ENCODE results near the gene ADH7. TPM values are rescaled to one million over a fixed set of nuclear protein-coding genes. Genes with fewer than 3 reads are reported as not detected.

ADH7 gene
- total RNA-seq, 3 donors from 2014 or later: not detected

DNA sequence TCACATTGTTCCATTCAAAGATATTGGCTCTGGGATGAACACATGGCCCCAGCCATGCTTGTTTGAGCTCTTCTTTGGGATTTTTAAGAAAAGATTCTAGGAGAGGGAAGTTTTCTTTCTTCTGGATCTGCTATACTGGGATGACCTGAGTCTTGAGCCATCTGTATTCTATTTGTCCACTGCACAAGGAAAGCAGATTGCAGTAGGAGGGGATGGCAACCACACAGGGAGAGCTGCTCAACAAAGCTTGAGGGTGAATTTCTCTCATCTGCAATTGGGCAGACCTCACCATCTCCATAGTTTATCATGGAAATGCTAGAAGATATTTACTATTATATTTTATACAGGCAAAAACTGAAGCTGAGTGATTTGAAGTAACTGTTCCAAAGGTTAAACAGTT is 34.3 kb downstream of the ADH7 start:
- ATAC-seq (no peak), DNase-seq (no peak)
- Histone ChIP-seq H3K4me3 (no peak overlapping the region), H3K9me3 (no peaks in the 10 kb centered on the region), H3K36me3 (ENCODE audit: low read depth) (no peaks in the 10 kb centered on the region), H3K4me1 (ENCODE audit: low read depth) (peaks cover 24% of the 10 kb centered on the region)
- TF ChIP-seq, protein P1, sequence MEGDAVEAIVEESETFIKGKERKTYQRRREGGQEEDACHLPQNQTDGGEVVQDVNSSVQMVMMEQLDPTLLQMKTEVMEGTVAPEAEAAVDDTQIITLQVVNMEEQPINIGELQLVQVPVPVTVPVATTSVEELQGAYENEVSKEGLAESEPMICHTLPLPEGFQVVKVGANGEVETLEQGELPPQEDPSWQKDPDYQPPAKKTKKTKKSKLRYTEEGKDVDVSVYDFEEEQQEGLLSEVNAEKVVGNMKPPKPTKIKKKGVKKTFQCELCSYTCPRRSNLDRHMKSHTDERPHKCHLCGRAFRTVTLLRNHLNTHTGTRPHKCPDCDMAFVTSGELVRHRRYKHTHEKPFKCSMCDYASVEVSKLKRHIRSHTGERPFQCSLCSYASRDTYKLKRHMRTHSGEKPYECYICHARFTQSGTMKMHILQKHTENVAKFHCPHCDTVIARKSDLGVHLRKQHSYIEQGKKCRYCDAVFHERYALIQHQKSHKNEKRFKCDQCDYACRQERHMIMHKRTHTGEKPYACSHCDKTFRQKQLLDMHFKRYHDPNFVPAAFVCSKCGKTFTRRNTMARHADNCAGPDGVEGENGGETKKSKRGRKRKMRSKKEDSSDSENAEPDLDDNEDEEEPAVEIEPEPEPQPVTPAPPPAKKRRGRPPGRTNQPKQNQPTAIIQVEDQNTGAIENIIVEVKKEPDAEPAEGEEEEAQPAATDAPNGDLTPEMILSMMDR (IDR thresholded peaks at IDR 0.05): no peak
- intact Hi-C loops (cut with DNase I, micrococcal nuclease): loop anchor here (10.0 kb wide), 2 partner anchors 276 to 286 kb away; no protein-coding TSS in a partner anchor

GRCh38 chr4:99399017-99399416 is 36.1 kb downstream of the ADH7 start:
- no peak for ATAC-seq

GRCh38 chr4:99395595-99396364 is 39.4 kb downstream of the ADH7 start:
- H3K9me3 ChIP-seq: no peaks in the 10 kb centered on the region
- DNase-seq (no peak), ATAC-seq (peak; percentile 34)
- H3K4me1 ChIP-seq (ENCODE audit: low read depth): no peaks in the 10 kb centered on the region
- no peak overlapping the region for H3K4me3 ChIP-seq
- TF ChIP-seq, protein P1 (IDR thresholded peaks at IDR 0.05): no peak
- intact Hi-C loops (cut with DNase I, micrococcal nuclease): no loop called here
- no peaks in the 10 kb centered on the region for H3K36me3 ChIP-seq (ENCODE audit: low read depth)

More at GRCh38 chr4:99399017-99399416, 36.1 kb downstream of the ADH7 start:
- intact Hi-C loops (cut with DNase I, micrococcal nuclease): no loop called here
- H3K36me3 ChIP-seq (ENCODE audit: low read depth): no peaks in the 10 kb centered on the region
- TF ChIP-seq, protein P1 (IDR thresholded peaks at IDR 0.05): no peak
- H3K4me1 ChIP-seq (ENCODE audit: low read depth): peaks cover 11% of the 10 kb centered on the region
- H3K9me3 ChIP-seq: no peaks in the 10 kb centered on the region
- DNase-seq: no peak
- H3K4me3 ChIP-seq: no peak overlapping the region

DNA sequence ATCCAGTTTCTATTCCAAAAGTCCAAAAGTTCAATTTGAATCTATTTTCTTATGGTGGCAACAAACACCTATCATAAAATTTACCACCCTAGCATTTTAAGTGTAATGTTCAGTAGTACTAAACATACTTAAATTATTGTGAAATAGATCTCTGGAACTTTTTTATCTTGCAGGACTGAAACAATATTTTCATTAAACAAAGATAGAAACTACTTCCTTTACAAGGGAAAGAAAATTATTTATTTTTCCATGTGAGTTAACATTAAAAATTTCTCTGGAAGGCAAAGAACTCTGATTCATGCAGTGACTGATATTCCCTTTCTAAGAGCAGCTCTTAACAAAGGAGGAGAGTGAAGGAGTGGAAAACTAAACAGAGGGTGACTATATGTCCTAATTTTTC is 40.2 kb downstream of the ADH7 start:
- Histone ChIP-seq H3K4me3 (no peak overlapping the region), H3K36me3 (ENCODE audit: low read depth) (no peaks in the 10 kb centered on the region), H3K4me1 (ENCODE audit: low read depth) (no peaks in the 10 kb centered on the region), H3K9me3 (peaks cover 3% of the 10 kb centered on the region)
- DNase-seq (no peak), ATAC-seq (peak; percentile 50)
- TF ChIP-seq, protein P1 (IDR thresholded peaks at IDR 0.05): no peak
- intact Hi-C loops (cut with DNase I, micrococcal nuclease): no loop called here

- ATAC-seq: no peak
Measured at GRCh38 chr4:99390055-99390454, 45.1 kb downstream of the ADH7 start.

More at GRCh38 chr4:99390055-99390454, 45.1 kb downstream of the ADH7 start:
- Histone ChIP-seq H3K36me3 (ENCODE audit: low read depth) (no peaks in the 10 kb centered on the region), H3K4me3 (no peak overlapping the region), H3K9me3 (peaks cover 5% of the 10 kb centered on the region), H3K4me1 (ENCODE audit: low read depth) (no peaks in the 10 kb centered on the region)
- intact Hi-C loops (cut with DNase I, micrococcal nuclease): no loop called here
- DNase-seq: no peak
- TF ChIP-seq, protein P1 (IDR thresholded peaks at IDR 0.05): no peak

Data from mucosa of descending colon (tissue), 3 donors.